Fibroblast of lung (primary cell): ENCODE measurements around the gene DLX2.

Experiments
- CTCF ChIP-seq, 2 donors: IDR thresholded peaks in 1 of 2; conservative IDR thresholded peaks in 1 of 2; 1 replicate in 1 of 2; 2 replicates in 1 of 2; pipeline ENCODE4 v1.5.1; 2011 to 2012; ENCODE audit warnings: low read length in 2 of 2, control low read depth in 1 of 2, inconsistent platforms in 1 of 2, low read depth in 1 of 2, mild to moderate bottlenecking in 1 of 2
- EZH2 ChIP-seq: IDR thresholded peaks from 2 replicates; pipeline ENCODE4 v1.5.1; 2012; ENCODE audit warnings: low read length, control low read depth, mild to moderate bottlenecking; ENCODE audit errors: missing control alignments

GRCh38 chr2:172083628-172084394 lies 18.9 kb downstream of the DLX2 start:
- no peak for TF ChIP-seq EZH2
- no peak for TF ChIP-seq CTCF (conservative IDR thresholded peaks at IDR 0.05 in 1 of 2, IDR thresholded peaks at IDR 0.05 in 1 of 2; ENCODE audit: low read depth in 1 of 2, low read length in 2 of 2)
